ENCODE data around the gene KLHL29. TPM values are rescaled to one million over a fixed set of nuclear protein-coding genes. Genes with fewer than 3 reads are reported as not detected.

KLHL29 gene
- total and polyA plus RNA-seq, 10 of the 15 experiments (the other 5 are each of a cell fraction or from before 2014, with no cell fraction given), result 1.4 to 19.5 (median 6.1) TPM

- no peaks in the 10 kb centered on the region for H4K20me1 ChIP-seq (ENCODE audit: control insufficient read depth, insufficient read depth)
- DNase-seq (ENCODE audit: low read depth, low spot score), result no peak
- intact Hi-C loops (cut with micrococcal nuclease; ENCODE audit: unreplicated experiment) (no loop called here), in situ Hi-C loops (cut with MboI) (no loop called here)
- no peaks in the 10 kb centered on the region for H3K79me2 ChIP-seq (ENCODE audit: control insufficient read depth, insufficient read depth, low read length)
- RAD21 ChIA-PET (ENCODE audit: unreplicated experiment), result no interaction called here
- no peak overlapping the region for H3K4me3 ChIP-seq
- no peak overlapping the region for H3K27ac ChIP-seq (ENCODE audit: control insufficient read depth, insufficient read depth)
- TF ChIP-seq STAT1 (conservative IDR thresholded peaks at IDR 0.05) (no peak), IRF4 (IDR thresholded peaks at IDR 0.05; ENCODE audit: low read depth, low read length) (no peak), TCF3 (IDR thresholded peaks at IDR 0.05; ENCODE audit: borderline replicate concordance, insufficient read depth, low read depth, low read length) (no peak)
- H3K9ac ChIP-seq (ENCODE audit: control insufficient read depth, insufficient read depth, low read length), result no peak overlapping the region
- FAIRE-seq, result no peak
- H2AFZ ChIP-seq (ENCODE audit: control insufficient read depth, low read depth, low read length), result no peak overlapping the region
- H3K27me3 ChIP-seq (replicated peaks in 1 of 2; ENCODE audit: control insufficient read depth in 2 of 2, insufficient read depth in 2 of 2, low read length in 1 of 2), result no peaks in the 10 kb centered on the region
- CTCF ChIA-PET, result no interaction called here
- POLR2A ChIA-PET, result no interaction called here
- BruUV-seq (replicated peaks), result no TSS peak
- H3K36me3 ChIP-seq (ENCODE audit: control insufficient read depth in 2 of 2, insufficient read depth in 2 of 2, low read length in 1 of 2), result no peaks in the 10 kb centered on the region; a peak in 1 of 4 replicates
- H3K4me1 ChIP-seq (ENCODE audit: control insufficient read depth, insufficient read depth, low read length), result no peaks in the 10 kb centered on the region
- SMC1A ChIA-PET (ENCODE audit: uncharacterized antibody, unreplicated experiment), result no interaction called here
- H3K9me3 ChIP-seq (replicated peaks; ENCODE audit: control insufficient read depth, insufficient read depth, low read length), result no peaks in the 10 kb centered on the region
- WGBS (ENCODE audit: insufficient coverage, insufficient replicate concordance, low lambda C conversion rate, missing lambda C conversion rate), result 69% methylated on average over 6 of the region's 6 CpGs
- H3K4me2 ChIP-seq (ENCODE audit: control insufficient read depth, insufficient read depth), result no peak overlapping the region
- ATAC-seq, result no peak
Observed at GRCh38 chr2:23410596-23410995, 25.6 kb downstream of the KLHL29 start.

- no peak overlapping the region for H3K27ac ChIP-seq (ENCODE audit: control insufficient read depth, insufficient read depth)
- H3K9me3 ChIP-seq (replicated peaks; ENCODE audit: control insufficient read depth, insufficient read depth, low read length), result no peaks in the 10 kb centered on the region
- FAIRE-seq (no peak), ATAC-seq (no peak), DNase-seq (ENCODE audit: low read depth, low spot score) (no peak)
- TF ChIP-seq SIN3A (IDR thresholded peaks at IDR 0.05; ENCODE audit: low read depth, low read length) (no peak), CHD1 (IDR thresholded peaks at IDR 0.05; ENCODE audit: low read depth, low read length) (no peak), RUNX3 (IDR thresholded peaks at IDR 0.05; ENCODE audit: low read length) (no peak), EP300 (IDR thresholded peaks at IDR 0.05; ENCODE audit: borderline replicate concordance in 1 of 2, control insufficient read depth in 1 of 2, low read depth in 2 of 2, low read length in 2 of 2) (no peak), NR2C1 (IDR thresholded peaks at IDR 0.05) (no peak), MYC (IDR thresholded peaks at IDR 0.05; ENCODE audit: insufficient read depth, insufficient read length, insufficient replicate concordance, low read length, severe bottlenecking) (no peak), DPF2 (IDR thresholded peaks at IDR 0.05) (no peak), MLLT1 (IDR thresholded peaks at IDR 0.05) (no peak), CHD2 (IDR thresholded peaks at IDR 0.05; ENCODE audit: borderline replicate concordance, low read depth, low read length) (no peak), MEF2A (IDR thresholded peaks at IDR 0.05; ENCODE audit: insufficient read depth, low read depth, low read length) (no peak)
- H3K79me2 ChIP-seq (ENCODE audit: control insufficient read depth, insufficient read depth, low read length), result no peaks in the 10 kb centered on the region
- H3K4me1 ChIP-seq (ENCODE audit: control insufficient read depth, insufficient read depth, low read length), result no peaks in the 10 kb centered on the region
- POLR2A ChIA-PET, result no interaction called here
- in situ Hi-C loops (cut with MboI), result no loop called here
- no TSS peak for BruUV-seq (replicated peaks)
- intact Hi-C loops (cut with micrococcal nuclease; ENCODE audit: unreplicated experiment), result no loop called here
- H3K4me2 ChIP-seq (ENCODE audit: control insufficient read depth, insufficient read depth), result no peak overlapping the region
- no peak overlapping the region for H2AFZ ChIP-seq (ENCODE audit: control insufficient read depth, low read depth, low read length)
- SMC1A ChIA-PET (ENCODE audit: uncharacterized antibody, unreplicated experiment), result no interaction called here
- no peaks in the 10 kb centered on the region for H3K27me3 ChIP-seq (replicated peaks in 1 of 2; ENCODE audit: control insufficient read depth in 2 of 2, insufficient read depth in 2 of 2, low read length in 1 of 2)
- H3K36me3 ChIP-seq (ENCODE audit: control insufficient read depth in 2 of 2, insufficient read depth in 2 of 2, low read length in 1 of 2), result no peaks in the 10 kb centered on the region; a peak in 1 of 4 replicates
- CTCF ChIA-PET, result interaction anchor here (0.6 to 1.4 kb wide), 2 partner anchors 82 to 126 kb away, joined by 3 read pairs; no protein-coding TSS in a partner anchor
- H3K9ac ChIP-seq (ENCODE audit: control insufficient read depth, insufficient read depth, low read length), result no peak overlapping the region
- 80% methylated on average over 9 of the region's 9 CpGs for WGBS (ENCODE audit: insufficient coverage, insufficient replicate concordance, low lambda C conversion rate, missing lambda C conversion rate)
- H4K20me1 ChIP-seq (ENCODE audit: control insufficient read depth, insufficient read depth), result no peaks in the 10 kb centered on the region
- no peak overlapping the region for H3K4me3 ChIP-seq
- RAD21 ChIA-PET (ENCODE audit: unreplicated experiment), result no interaction called here
Observed at GRCh38 chr2:23411752-23412431, 26.9 kb downstream of the KLHL29 start.
